OCI-LY7 (cell line): ENCODE results near the gene LY86. TPM values are rescaled to one million over a fixed set of nuclear protein-coding genes. Genes with fewer than 3 reads are reported as not detected.

Experiments
- BruUV-seq: library from RNA; stranded (reverse); fragments of 400-500 nt; replicated peaks from 2 replicates; lab custom pipeline; 2021; lab: Mats Ljungman, UMichigan
- CTCF ChIA-PET: fragments of 300-600 bp; sonication (Branson Sonifier 250); formaldehyde crosslinking; loops from one replicate; lab custom pipeline; 2022; ENCODE audit warnings: antibody characterized with exemption; ENCODE audit not compliant: unreplicated experiment; lab: Charles Lee
- POLR2A ChIA-PET: fragments of 300-600 bp; sonication (Branson Sonifier 250); formaldehyde crosslinking; loops from one replicate; lab custom pipeline; 2022; ENCODE audit warnings: antibody characterized with exemption; lab: Charles Lee
- DNase-seq: peaks from one replicate; pipeline ENCODE4 v3.0.0-alpha.2; 2015; ENCODE audit warnings: low spot score
- H2AFZ ChIP-seq: fragments of 200-600 bp; sonication (generic), shearing (Covaris generic); 2 replicates; pipeline ENCODE4 v1.6.1; 2014; ENCODE audit warnings: mild to moderate bottlenecking, antibody characterized with exemption, low read length, moderate library complexity
- H3K27ac ChIP-seq: fragments of 200-600 bp; sonication (generic); 2 replicates; pipeline ENCODE4 v1.5.1; 2014; ENCODE audit warnings: mixed run types, low read depth, mild to moderate bottlenecking, moderate library complexity, low read length, inconsistent platforms; ENCODE audit not compliant: poor library complexity, severe bottlenecking
- H3K36me3 ChIP-seq: fragments of 200-600 bp; sonication (generic); 2 replicates; pipeline ENCODE4 v1.6.1; 2014; ENCODE audit warnings: mild to moderate bottlenecking, antibody characterized with exemption, low read length, moderate library complexity, mixed read lengths; ENCODE audit not compliant: insufficient read depth
- H3K4me1 ChIP-seq: fragments of 200-600 bp; sonication (generic); 2 replicates; pipeline ENCODE4 v1.5.1; 2014; ENCODE audit warnings: mild to moderate bottlenecking, low read length; ENCODE audit not compliant: insufficient read depth, poor library complexity, severe bottlenecking
- H3K4me2 ChIP-seq: fragments of 200-600 bp; sonication (generic); 2 replicates; pipeline ENCODE4 v1.6.1; 2014; ENCODE audit warnings: mild to moderate bottlenecking, low read length
- H3K4me3 ChIP-seq: fragments of 200-600 bp; sonication (generic); 2 replicates; pipeline ENCODE4 v1.5.1; 2014; ENCODE audit warnings: mild to moderate bottlenecking, low read depth, low read length; ENCODE audit not compliant: poor library complexity, severe bottlenecking
- H3K79me2 ChIP-seq: fragments of 200-600 bp; sonication (generic); 2 replicates; pipeline ENCODE4 v1.6.1; 2016; ENCODE audit warnings: low read depth, mild to moderate bottlenecking, low read length, moderate library complexity, mixed read lengths; ENCODE audit not compliant: insufficient read depth
- H3K9me2 ChIP-seq: fragments of 200-600 bp; sonication (generic); 2 replicates; pipeline ENCODE4 v1.6.1; 2016; ENCODE audit warnings: mild to moderate bottlenecking, low read length, mixed read lengths; ENCODE audit not compliant: insufficient read depth
- H3K9me3 ChIP-seq: fragments of 200-600 bp; sonication (generic); 2 replicates; pipeline ENCODE4 v1.6.1; 2014; ENCODE audit warnings: mild to moderate bottlenecking, mixed run types, low read length, mixed read lengths
- H4K20me1 ChIP-seq: fragments of 200-600 bp; sonication (generic); 2 replicates; pipeline ENCODE4 v1.6.1; 2014; ENCODE audit warnings: mild to moderate bottlenecking, antibody characterized with exemption, low read length, moderate library complexity, mixed read lengths; ENCODE audit not compliant: insufficient read depth
- CTCF ChIP-seq: fragments of 200-600 bp; sonication (generic); conservative IDR thresholded peaks from 2 replicates; pipeline ENCODE4 v1.5.1; 2014; ENCODE audit warnings: mild to moderate bottlenecking, antibody characterized with exemption, low read length, moderate library complexity, mixed read lengths
- EZH2phosphoT487 ChIP-seq: fragments of 200-600 bp; sonication (generic); IDR thresholded peaks from 2 replicates; pipeline ENCODE4 v1.6.1; 2018; ENCODE audit warnings: low read depth, borderline replicate concordance, mild to moderate bottlenecking, mixed run types, antibody characterized with exemption, low read length, moderate library complexity, mixed read lengths
- intact Hi-C: fragments of 100-400 bp; cut with micrococcal nuclease; formaldehyde crosslinking; loops from one replicate; pipeline ENCODE4 v1.10.0; 2022; ENCODE audit not compliant: unreplicated experiment
- total RNA-seq, 2 experiments: library from RNA; depleted of rRNA in 1 of 2; stranded (reverse); fragments of >200 nt in 1 of 2; shearing (Covaris generic) in 1 of 2; gene quantifications; 2 replicates each; pipeline ENCODE4 v1.2.3, GENCODE V29; 2014 to 2022

The LY86 gene
- total RNA-seq, 2 experiments from 2014 or later: 48.4 to 62.8 TPM

DNA sequence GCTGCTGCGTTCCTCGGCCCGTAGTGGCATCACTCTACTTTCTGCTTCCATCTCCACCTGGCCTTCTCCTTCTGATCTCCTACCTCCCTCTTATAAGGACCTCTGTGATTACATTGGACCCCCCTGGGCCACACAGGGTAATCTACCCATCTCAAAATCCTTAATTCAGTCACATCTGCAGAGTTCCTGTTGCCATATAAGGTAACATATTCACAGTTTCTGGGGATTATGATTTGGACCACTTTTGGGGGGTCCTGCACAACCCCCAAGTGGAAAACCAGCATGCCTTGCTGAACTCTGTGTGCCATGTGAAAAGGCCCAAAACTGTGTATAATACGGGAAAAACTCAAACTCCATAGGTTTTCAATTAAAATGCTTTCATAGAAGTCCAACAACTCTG lies 51.1 kb downstream of the LY86 start:
- H3K36me3 ChIP-seq: peaks cover 77% of the 10 kb centered on the region
- TF ChIP-seq CTCF (no peak), EZH2phosphoT487 (no peak)
- no peak overlapping the region for H3K4me3 ChIP-seq
- ChIA-PET CTCF (no interaction called here), POLR2A (no interaction called here)
- no peak overlapping the region for H3K4me2 ChIP-seq
- H4K20me1 ChIP-seq: no peaks in the 10 kb centered on the region
- no peak overlapping the region for H2AFZ ChIP-seq
- no peak for DNase-seq
- H3K27ac ChIP-seq: no peak overlapping the region
- no peaks in the 10 kb centered on the region for H3K4me1 ChIP-seq
- intact Hi-C loops: no loop called here
- no TSS peak for BruUV-seq
- H3K9me3 ChIP-seq: no peaks in the 10 kb centered on the region
- H3K79me2 ChIP-seq: no peaks in the 10 kb centered on the region
- no peaks in the 10 kb centered on the region for H3K9me2 ChIP-seq

- no TSS peak for BruUV-seq
- intact Hi-C loops: no loop called here
- DNase-seq: no peak
- ChIA-PET POLR2A (interaction anchor here (0.6 to 0.9 kb wide), 3 partner anchors 12 to 929 kb away, joined by 3 to 4 read pairs (median 3); no protein-coding TSS in a partner anchor), CTCF (no interaction called here)
- H3K36me3 ChIP-seq: peaks cover 79% of the 10 kb centered on the region
- H2AFZ ChIP-seq: no peak overlapping the region
- H3K9me3 ChIP-seq: no peaks in the 10 kb centered on the region
- H3K4me3 ChIP-seq: no peak overlapping the region
- H3K4me2 ChIP-seq: no peak overlapping the region
- no peaks in the 10 kb centered on the region for H4K20me1 ChIP-seq
- H3K79me2 ChIP-seq: no peaks in the 10 kb centered on the region
- H3K9me2 ChIP-seq: no peaks in the 10 kb centered on the region
- H3K4me1 ChIP-seq: no peaks in the 10 kb centered on the region
- TF ChIP-seq EZH2phosphoT487 (no peak), CTCF (no peak)
- no peak overlapping the region for H3K27ac ChIP-seq
Observed at GRCh38 chr6:6640926-6641325, 52.4 kb downstream of the LY86 start.

GRCh38 chr6:6643398-6643797 lies 54.9 kb downstream of the LY86 start:
- ChIA-PET POLR2A (no interaction called here), CTCF (no interaction called here)
- H3K4me1 ChIP-seq: no peaks in the 10 kb centered on the region
- no peak overlapping the region for H3K4me2 ChIP-seq
- no peak overlapping the region for H2AFZ ChIP-seq
- no peaks in the 10 kb centered on the region for H3K9me3 ChIP-seq
- H3K36me3 ChIP-seq: peaks cover 84% of the 10 kb centered on the region
- H3K79me2 ChIP-seq: no peaks in the 10 kb centered on the region
- no peak overlapping the region for H3K27ac ChIP-seq
- no peaks in the 10 kb centered on the region for H3K9me2 ChIP-seq
- BruUV-seq: no TSS peak
- intact Hi-C loops: no loop called here
- no peak for DNase-seq
- no peak overlapping the region for H3K4me3 ChIP-seq
- no peaks in the 10 kb centered on the region for H4K20me1 ChIP-seq
- TF ChIP-seq CTCF (no peak), EZH2phosphoT487 (no peak)
